Daoy (cell line): ENCODE data around the gene GSTA4. TPM values are rescaled to one million over a fixed set of nuclear protein-coding genes. Genes with fewer than 3 reads are reported as not detected.
A peak's percentile ranks its signal among the peaks of the same experiment; 100 is the strongest.
"Not testable (repeated sequence)": the region's sequence is repeated elsewhere in the genome, so short reads cannot be mapped to it uniquely, and the experiment has no call there.

ENCODE experiments used
- DNase-seq: peaks from one replicate; pipeline ENCODE4 v3.0.0-alpha.2; 2015; ENCODE audit warnings: low read depth
- total RNA-seq: library from RNA; depleted of rRNA; stranded (reverse); fragments of >200 nt; shearing (Covaris generic); gene quantifications from 2 replicates; pipeline ENCODE4 v1.2.3, GENCODE V29; 2014

GSTA4 gene
- total RNA-seq, 1 experiment from 2014 or later: 15.5 TPM

DNA sequence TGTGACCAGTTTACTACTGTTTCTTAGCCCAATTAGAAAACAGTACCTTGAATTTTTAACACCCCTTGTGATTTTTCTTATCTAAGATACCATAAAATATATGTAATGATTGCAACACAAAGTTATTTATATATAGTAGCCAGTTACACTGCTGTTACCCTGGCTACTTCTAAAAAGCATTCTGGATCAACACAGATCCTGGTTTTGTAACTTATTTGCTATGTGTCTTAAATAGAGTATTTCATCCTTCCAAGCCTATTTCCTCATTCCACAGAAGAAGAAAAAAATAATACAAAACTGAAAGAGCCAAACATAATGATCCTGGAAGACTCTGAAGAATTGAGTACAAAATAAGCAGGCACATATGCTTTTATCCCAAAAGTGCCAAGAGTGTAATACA, 19.0 kb upstream of the GSTA4 start:
- no peak for DNase-seq

DNA sequence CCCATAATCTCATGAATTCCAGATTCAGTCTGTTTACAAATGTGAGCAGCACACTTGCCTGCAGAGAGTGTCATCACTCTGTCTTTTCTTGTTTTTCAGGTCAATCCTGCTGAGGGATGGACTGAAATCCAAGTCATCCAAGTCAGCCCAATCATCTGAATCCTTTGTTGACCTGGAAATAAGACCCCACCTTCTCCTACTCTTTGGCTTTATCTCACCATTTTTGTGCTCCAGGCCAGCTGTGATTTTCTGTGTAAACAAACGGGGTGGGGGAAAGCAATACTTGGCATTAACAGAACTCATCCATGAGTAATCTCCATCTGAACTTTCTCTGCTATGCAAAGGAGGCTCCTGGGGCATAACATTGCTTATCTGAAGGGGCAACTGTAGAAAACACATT, 16.9 kb upstream of the GSTA4 start:
- no peak for DNase-seq

DNA sequence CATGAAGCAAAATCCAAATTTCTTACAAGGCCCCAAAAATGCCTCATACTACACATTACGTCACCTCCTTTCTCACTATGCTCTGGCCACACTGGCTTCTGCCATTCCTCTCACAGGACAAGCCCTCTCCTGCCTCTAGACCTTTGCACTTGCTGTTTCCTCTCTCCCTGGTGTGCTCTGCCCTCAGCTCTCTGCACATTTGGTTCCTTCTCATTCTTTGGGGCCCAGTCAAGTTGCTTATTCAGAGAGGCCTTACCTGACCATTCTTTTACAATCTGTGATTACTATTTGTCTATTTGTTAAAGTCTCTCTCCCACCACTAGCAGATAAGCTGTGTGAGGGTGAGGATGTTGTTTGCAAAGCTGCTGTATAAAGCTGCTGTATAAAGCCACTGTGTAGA, 15.4 kb upstream of the GSTA4 start:
- DNase-seq: no peak

DNA sequence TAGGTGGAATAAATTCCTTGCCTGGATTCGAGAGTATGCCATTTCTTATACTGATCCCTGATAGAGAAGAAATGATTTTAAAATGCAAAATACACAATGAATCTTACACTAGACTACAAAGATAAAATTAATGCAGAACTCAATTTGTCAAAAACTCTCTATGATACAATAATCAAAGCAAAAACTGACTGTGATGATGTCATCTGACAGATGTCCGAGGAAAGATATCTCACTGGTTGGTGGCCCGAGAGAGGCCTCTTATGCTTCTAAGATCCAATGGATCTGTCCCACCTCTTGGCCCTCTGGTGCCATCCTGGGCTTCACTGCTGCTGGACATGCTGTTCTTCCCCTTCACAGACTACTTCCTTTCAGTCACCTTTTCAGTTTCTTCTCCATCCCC, 14.4 kb upstream of the GSTA4 start:
- DNase-seq: no peak

DNA sequence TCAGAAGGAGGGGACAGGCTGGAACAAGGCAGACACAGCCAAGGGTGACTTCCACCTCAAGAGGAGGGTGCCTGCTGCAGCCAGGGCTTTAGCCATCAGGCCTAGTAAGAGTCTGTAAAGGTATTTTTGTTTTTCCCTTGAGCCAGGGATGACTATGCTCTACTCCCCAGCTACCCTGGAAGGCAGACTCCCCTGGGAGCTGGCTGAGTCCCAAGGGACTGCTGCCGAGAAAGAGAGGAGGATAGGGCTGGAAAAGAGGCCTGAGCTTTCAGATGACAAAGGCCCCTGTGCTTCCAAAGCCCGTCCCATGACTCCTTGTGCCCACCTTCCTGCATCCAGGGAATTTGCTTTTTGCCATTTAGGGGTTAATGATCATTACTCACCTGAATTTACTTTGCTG, 14.0 kb upstream of the GSTA4 start:
- DNase-seq: no peak

DNA sequence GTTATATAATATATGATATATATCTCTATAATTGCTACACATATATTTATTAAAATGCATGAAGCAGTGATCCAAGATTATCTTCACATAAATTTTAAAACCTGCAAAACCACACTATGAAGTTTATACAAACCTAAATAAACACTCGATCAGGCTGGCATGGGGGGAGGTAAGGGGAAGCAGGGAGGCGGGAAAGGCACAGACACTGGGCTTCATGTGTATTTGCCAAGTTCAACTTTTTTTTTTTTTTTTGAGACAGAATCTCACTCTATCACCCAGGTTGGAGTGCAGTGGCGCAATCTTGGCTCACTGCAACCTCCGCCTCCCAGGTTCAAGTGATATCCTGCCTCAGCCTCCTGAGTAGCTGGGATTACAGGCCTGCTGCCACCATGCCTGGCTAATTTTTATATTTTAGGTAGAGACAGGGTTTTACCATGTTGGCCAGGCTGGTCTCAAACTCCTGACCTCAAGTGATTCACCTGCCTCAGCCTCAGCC, 13.2 kb upstream of the GSTA4 start:
- not testable (repeated sequence) for DNase-seq

DNA sequence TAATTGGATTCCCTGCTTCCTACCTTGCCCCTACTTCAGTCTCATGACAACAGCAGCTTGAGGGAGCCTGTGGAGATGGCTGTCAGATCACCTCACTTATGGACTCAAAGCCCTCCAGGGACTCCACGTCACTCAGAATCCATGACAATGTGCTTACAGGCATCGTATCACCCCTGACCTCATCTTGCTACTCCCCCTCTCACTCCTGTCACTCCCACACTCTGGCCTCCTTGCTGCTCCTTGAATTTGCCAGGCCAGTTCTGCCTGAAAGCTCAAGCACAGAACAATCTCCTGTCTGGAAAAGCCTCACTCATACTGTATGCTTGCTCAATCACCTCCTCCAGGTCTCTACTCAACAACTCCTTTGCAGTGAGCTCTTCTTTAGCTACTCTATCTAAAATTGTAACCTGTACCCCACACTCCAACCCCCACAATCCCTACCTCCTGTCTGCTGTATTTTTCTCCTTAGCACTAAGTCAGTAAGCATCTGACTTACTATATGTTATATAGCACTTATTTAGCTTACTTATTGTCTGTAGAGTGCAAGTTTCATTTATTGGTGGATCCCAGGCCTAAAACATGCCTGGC, 10.7 kb upstream of the GSTA4 start:
- no peak for DNase-seq

DNA sequence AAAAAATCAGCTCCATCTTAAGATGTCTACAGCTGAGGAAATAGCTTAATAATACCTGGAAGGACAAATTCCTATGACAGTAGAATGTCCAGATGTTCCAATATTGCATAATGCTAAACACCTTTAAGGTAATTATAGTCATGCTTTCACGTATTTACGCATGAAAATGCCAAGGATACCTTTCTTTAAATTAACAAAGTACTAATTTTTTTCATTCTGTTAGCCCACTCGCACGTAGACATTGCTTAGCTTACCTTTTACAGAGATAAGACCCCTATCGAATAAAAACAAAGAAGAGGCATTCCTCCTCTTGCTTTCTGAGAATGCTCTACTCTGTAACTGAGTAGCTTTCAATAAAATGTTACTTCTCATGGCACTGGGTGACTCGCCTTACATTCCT, 4.4 kb upstream of the GSTA4 start:
- DNase-seq: no peak

DNA sequence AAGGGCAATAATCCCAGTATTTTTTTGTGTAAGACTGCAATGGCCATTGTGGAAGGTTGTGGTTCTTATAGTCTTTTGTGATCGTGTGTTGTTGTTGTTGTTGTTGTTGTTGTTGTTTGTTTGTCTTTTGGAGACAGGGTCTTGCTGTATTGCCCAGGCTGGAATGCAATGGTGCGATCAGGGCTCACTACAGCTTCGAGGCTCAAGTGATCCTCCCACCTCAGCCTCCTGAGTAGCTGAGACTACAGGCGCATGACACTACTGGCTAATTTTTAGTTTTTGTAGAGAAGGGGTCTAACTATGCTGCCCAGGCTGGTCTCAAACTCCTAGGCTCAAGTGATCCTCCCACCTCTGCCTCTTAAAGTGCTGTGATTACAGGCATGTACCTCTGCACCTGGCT, 3.5 kb upstream of the GSTA4 start:
- no peak for DNase-seq

DNA sequence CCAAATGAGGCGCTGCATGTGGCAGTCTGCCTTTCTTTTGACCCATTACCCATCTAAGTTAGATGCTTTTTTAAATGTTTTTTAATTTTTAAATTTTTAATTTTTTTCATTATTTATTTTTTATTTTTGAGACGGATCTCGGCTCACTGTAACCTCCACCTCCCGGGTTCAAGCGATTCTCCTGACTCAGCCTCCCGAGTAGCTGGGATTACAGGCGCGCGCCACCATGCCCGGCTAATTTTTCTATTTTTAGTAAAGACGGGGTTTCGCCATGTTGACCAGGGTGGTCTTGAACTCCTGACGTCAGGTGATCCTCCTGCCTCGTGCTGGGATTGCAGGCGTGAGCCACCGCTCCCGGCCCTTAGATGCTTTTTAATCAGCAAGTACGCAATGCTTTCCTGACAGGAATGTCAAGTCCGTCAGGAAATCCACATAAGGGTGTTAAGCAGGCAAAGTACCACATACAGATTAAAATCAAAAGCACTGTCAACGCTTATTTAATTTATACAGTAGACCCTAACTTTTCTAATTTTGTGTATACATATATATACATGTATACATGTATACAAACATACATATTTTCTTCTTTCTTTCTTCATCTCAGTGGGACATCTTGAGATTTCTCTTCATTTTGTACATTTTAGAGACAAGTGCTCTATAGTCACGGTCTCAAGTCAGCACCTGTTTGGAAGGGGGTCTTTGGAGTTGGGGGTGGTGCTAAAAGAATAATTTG, 995 bp upstream of the GSTA4 start:
- peak; percentile 88 for DNase-seq

DNA sequence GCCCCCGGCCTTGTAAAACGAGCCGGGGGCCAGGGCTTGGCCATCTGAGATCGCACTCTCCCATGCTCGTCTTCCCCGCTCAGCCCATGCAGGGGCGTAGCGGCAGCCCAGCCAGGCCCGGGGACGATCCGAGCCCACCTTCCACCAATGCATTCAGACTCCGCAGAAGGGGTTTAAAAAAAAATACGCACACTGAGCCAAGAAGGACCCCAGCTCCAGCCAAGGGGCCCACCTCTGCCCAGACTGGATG, 320 bp downstream of the GSTA4 start:
- no peak for DNase-seq

DNA sequence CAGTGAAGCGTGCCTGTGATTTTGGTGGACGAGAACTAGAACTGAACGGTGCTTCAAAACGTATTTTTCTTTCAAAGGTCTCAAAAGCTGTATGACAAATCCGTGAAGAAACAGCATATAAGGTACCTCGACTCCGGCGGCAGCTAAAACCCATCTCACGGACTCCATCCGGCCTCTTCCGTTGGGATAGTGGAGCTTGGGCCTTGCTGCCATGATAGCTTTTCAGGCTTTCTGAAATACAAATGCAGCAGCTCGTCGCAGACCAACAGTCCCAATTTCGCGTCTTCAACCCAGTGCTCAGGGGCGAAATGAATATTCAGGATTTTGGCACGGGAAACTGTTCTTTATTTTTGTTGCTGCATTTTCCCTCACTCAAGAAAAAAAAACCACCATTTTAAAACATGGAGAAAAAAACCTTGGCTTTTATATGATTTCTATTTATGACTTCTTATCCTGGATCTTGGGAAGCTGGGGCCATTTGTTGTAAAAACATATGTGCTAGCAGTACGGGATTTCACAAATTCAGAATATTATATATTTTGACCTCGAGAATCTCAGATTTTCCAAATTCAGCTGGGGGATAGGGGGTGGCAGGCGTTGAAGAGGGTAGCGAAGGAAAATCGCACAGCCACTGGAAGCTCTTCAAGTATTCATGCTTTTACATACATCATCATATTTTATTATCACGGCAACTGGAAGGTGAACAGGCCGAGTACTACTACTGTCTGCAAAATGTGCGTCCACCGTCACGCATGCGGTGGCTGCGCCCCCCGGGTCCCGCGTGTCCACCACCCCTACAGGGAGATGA, 849 bp downstream of the GSTA4 start:
- DNase-seq: peak; percentile 64

DNA sequence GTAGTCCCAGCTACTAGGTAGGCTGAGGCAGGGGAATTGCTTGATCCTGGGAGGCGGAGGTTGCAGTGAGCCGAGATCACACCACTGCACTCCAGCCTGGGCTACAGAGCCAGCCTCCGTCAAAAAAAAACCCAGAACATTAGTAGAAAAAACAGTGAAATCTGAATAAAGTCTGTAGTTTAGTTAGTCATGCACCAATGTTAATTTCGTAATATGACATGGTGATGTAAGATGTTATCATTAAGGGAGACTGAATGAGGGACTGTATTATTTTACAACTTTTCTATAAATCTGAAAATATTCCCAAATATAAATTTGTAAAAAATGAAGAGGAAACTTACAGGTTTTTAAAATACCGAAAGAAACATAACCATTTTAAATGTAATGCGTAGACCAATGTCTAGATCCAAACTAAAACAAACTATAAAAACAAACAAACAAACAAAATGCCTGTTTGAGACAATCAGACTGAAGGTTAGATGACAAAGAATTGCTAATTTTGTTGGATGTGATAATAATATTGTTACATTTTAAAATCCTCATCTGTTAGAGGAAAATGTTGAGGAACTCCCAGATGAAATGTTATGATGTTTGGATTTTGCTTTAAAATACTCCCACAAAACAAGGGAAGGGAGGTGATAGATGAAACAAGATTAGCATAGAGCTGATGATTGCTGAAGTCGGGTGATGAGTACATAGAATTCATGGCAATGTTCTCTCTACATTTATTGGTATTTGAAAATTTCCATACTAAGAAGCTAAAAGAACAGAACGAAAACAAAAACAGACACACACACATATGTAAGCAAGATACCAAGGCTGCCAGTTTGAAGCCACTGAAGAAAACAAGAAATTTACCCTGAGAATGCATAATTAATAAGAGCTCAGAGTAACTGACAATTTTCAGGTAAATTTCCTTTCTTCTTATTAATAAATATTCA, 1.8 kb downstream of the GSTA4 start:
- DNase-seq: no peak

DNA sequence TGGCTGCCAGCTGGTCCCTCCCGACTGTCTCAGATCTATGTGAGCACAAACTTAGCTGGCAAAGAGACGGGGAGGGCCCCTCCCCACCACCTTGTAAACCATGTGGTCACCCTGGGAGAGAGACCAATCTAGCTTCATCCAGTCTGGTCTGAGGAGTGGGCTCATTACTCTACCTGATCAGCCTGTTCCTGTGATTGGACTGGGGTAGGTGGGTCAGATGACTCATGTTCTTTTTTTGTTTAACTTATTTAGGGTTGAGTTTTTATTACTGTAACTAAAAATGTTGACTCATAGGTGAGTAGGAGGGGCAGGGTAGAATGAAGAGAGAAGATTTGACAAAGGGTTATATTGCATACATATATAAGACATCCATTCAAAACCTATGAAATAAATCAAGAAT, 4.7 kb downstream of the GSTA4 start:
- peak; percentile 24 for DNase-seq

DNA sequence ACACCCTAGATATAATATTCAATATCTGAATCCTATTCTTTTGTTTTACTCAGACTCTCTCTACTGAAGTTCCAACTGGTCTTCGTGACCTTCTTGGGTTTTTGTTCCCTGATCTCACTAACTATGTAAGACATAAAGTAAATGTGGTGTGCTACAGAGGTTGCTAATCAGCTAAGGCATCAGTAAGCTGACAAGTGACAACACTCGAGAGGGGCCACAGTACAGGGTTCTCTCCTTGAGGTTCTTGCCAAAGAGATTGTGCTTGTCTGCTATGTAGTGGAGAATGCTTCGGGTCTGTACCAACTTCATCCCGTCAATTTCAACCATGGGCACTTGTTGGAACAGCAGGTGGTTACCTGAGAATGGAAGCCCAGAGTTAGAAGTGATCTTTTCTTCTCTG, 9.9 kb downstream of the GSTA4 start:
- DNase-seq: no peak

DNA sequence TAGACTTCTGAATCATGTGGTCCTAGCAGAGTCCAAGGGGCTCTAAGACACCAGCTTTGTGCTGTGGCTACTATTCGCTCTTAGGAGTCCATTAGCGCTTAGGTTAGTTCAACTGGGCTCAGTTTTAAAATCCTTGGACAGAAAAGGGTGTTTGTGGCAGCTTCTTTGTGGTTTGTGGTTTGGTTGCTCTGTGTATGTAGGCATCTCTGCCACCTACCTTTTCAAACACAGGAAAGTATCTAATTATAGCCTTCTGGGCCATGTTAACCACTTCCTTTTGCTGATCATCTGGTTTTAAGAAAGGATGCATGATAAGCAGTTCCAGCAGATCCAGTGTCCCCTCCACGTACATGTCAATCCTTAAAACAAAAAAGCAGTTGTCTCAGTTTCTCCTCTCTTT, 10.8 kb downstream of the GSTA4 start:
- peak; percentile 46 for DNase-seq

DNA sequence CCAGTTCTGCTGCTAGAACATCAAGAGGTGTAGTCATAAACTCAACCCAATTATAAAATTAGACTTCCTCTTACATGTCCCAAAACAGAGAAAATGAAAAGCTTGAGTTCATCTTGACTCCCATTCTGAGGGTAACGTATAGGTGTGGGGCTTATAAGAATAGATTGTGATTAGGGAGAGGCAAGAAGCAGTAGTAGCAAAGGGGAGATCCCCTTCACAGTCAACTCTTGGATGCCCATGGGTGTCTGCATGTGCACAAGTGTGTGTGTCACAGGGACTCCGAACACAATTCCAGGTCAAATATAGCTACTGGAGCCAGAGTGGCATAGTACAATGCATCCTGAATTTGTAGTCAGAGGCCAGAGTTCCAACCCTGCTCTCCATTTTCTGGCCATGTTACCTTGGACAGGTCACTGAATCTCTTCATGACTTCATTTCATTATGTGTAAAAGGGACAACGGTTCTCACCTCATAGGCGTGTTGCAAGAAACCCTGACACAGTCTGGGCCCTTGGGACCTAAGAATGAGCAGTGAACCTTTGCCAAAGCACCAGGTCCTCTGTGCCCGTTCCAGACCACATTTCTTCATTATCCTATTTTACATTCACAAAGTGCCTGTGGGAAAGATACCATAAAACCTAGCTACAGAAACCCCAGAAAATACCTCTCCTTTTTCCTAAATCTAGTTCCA, 11.8 kb downstream of the GSTA4 start:
- no peak for DNase-seq

DNA sequence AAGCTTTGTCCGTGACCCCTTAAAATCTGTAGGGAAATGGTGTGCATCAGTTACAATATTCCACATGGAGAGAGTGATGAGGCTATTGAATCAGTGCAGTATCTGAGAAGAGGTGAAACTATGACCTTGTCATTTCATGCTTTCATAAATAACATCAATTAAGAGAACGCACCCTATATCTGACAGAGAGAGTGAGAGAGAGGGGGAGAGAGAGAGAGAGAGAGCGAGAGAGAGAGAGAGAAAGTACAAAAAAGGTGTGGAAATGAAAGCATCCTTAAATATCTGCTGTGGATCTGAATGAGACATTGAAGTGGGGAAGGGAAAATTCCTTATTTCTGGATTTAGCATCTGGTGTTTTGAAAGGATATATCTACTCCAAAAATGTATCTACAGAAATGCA, 12.4 kb downstream of the GSTA4 start:
- DNase-seq: no peak

DNA sequence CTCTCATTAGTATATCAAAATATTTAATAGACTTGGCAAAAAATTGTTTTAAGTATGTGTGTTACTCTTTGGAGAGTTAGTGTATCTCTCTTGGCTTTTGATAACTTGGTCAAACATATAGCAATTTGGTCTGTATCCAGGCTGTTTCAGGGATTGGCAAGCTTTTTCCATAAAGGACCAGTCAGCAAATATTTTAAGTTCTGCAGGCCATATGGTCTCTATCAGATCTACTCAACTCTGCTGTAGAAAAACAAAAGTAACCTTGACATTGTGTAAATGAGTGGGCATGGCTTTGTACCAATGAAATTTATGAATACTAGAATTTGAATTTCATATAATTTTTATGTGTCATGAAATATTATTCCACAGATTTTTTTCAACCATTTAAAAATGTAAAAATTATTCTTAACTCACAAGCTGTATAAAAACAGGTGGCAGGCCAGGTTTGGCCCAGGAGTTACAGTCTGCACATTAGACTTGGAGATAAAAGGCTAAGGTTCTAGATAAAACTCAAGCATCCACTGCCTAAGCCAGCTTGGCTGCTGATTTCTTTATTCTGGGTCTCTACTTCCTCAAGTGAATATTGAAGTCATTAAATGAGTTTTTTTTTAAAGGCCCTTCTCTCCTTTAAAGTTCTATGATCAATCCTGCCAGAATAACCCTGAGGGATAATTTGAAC, 13.7 kb downstream of the GSTA4 start:
- no peak for DNase-seq

DNA sequence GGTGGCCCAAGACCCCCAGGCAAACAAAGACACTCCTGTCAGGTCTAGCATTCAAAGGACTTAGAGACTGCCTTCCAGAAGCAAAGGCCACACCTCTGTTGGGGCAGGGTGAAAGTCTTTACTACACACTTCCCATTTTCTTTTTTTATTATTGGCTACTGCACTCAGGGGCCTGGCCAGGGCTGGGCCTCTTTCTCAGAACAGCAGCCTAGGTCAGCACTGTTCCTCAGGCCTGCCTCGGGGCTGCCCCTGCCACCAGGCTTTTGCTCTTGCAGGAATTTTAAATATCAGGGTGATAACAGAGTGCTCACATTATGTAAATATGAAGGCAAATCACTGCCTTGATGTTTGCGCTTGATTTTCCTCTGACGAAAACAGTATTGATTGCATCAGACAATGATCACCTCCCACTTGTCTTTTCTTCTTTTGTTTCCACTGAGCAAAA, 18.5 kb downstream of the GSTA4 start:
- no peak for DNase-seq

DNA sequence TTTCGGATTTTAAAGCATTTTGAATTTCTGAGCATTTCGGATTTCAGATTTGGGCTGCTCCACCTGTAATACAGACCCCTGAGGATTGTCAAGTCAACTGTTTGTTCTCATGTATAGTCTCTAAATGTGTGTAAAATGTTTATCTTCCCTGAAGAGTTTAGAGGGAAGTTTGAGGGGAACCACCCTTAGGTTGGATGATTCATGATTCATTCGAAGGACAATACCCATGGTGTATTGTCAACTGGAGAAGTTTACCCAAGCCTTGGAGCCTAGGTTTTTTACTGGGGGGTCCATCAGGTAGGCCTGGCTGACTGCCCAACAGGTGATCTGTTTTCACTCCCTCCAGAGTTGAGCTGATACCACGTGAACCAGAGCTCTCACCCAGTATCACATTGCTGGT, 18.9 kb downstream of the GSTA4 start:
- no peak for DNase-seq
